ENCODE data around the gene UPB1. TPM values are rescaled to one million over a fixed set of nuclear protein-coding genes. Genes with fewer than 3 reads are reported as not detected.
A peak's percentile ranks its signal among the peaks of the same experiment; 100 is the strongest.

The UPB1 gene
- total and polyA plus RNA-seq, 2 experiments from 2014 or later, result 0.13 TPM; not detected in 1

GRCh38 chr22:24450610-24451009 is 44.5 kb upstream of the UPB1 start:
- Histone ChIP-seq H3K36me3 (ENCODE audit: insufficient read depth) (no peaks in the 10 kb centered on the region), H3F3A (replicated peaks; ENCODE audit: low read depth) (no peaks in the 10 kb centered on the region), H4K20me1 (replicated peaks; ENCODE audit: insufficient read depth) (no peaks in the 10 kb centered on the region), H3K27me3 (ENCODE audit: insufficient read depth) (no peaks in the 10 kb centered on the region), H3K4me3 (no peak overlapping the region), H3K9me2 (ENCODE audit: insufficient read depth) (peaks cover 4% of the 10 kb centered on the region; the same call in 1 of the 2 replicates), H3K27ac (ENCODE audit: low read depth) (no peak overlapping the region), H3K4me1 (ENCODE audit: insufficient read depth) (0 out of 2 replicates have a peak, but pooled peaks cover 4% of the 10 kb centered on the region), H2AFZ (0 out of 2 replicates have a peak overlapping the region, but pooled peaks have one; percentile 24), H3K4me2 (no peak overlapping the region), H3K79me2 (replicated peaks; ENCODE audit: insufficient read depth) (no peaks in the 10 kb centered on the region)
- Mint-ChIP-seq H3K4me1 (peaks cover 11% of the 10 kb centered on the region), H3K27ac (no peak overlapping the region), H3K4me3 (no peak overlapping the region), H3K36me3 (ENCODE audit: low read depth) (no peaks in the 10 kb centered on the region), H3K27me3 (ENCODE audit: insufficient read depth, low read depth, poor library complexity) (peaks cover 4% of the 10 kb centered on the region), H3K9me3 (no peaks in the 10 kb centered on the region)
- no peak for DNase-seq (ENCODE audit: low spot score)
- ATAC-seq, result no peak
- no peak for TF ChIP-seq STAT1 (IDR thresholded peaks at IDR 0.05; ENCODE audit: unreplicated experiment)
- no peak for TF ChIP-seq CTCF (conservative IDR thresholded peaks at IDR 0.05; ENCODE audit: low read depth in 2 of 2)
- no peak for TF ChIP-seq EZH2 (IDR thresholded peaks at IDR 0.05; ENCODE audit: low read depth, unreplicated experiment)
- TF ChIP-seq NANOG (IDR thresholded peaks at IDR 0.05; ENCODE audit: borderline replicate concordance), result no peak
- TF ChIP-seq ZNF462 (CRISPR knock-in tag; IDR thresholded peaks at IDR 0.05), result no peak
- TF ChIP-seq ETS1 (IDR thresholded peaks at IDR 0.05), result no peak
- TF ChIP-seq JUNB (IDR thresholded peaks at IDR 0.05; ENCODE audit: unreplicated experiment), result no peak
- no peak for TF ChIP-seq REST (IDR thresholded peaks at IDR 0.05; ENCODE audit: unreplicated experiment)
